ENCODE data around the gene PRPF40A.

GRCh38 chr2:152622219-152622618 lies 95.0 kb downstream of the PRPF40A start:
- TF ChIP-seq POLR2AphosphoS5 (IDR thresholded peaks at IDR 0.05; ENCODE audit: borderline replicate concordance, low read depth, low read length) (no peak), EZH2 (IDR thresholded peaks at IDR 0.05) (no peak), FOXP2 (optimal IDR thresholded peaks at IDR 0.05; ENCODE audit: control extremely low read depth, extremely low read length, insufficient read depth) (no peak)
